Heart right ventricle (tissue), 16 donors: Measurements from ENCODE around the gene KLHL17. TPM values are rescaled to one million over a fixed set of nuclear protein-coding genes. Genes with fewer than 3 reads are reported as not detected.
A peak's percentile ranks its signal among the peaks of the same experiment; 100 is the strongest.

Experiments used
- ATAC-seq, 8 donors: fragments of 200-7000 bp; cut with Tn5 transposase; one replicate each; pipeline ENCODE4 v1.9.1; 2020; ENCODE audit warnings: mild to moderate bottlenecking in 8 of 8, moderate library complexity in 8 of 8, moderate number of reproducible peaks in 1 of 8
- DNase-seq, 2 donors: peaks; one replicate each; pipeline ENCODE4 v3.0.0-alpha.2; 2020
- H3K27ac ChIP-seq, 10 donors: fragments of 200-600 bp; sonication (generic) in 2 of 10; one replicate each; pipeline versions ENCODE4 v1.5.0 to v1.8.0; 2020 to 2022; ENCODE audit warnings: mild to moderate bottlenecking in 3 of 10
- H3K27me3 ChIP-seq, 7 donors: fragments of 200-600 bp; one replicate each; pipeline ENCODE4 v1.8.0; 2021 to 2022; ENCODE audit warnings: mild to moderate bottlenecking in 2 of 7
- H3K36me3 ChIP-seq, 9 donors: fragments of 200-600 bp; sonication (generic) in 1 of 9; one replicate each; pipeline versions ENCODE4 v1.5.0 to v1.8.0; 2020 to 2022; ENCODE audit warnings: mild to moderate bottlenecking in 2 of 9
- H3K4me1 ChIP-seq, 9 donors: fragments of 200-600 bp; sonication (generic) in 1 of 9; one replicate each; pipeline versions ENCODE4 v1.5.0 to v1.8.0; 2020 to 2022; ENCODE audit warnings: mild to moderate bottlenecking in 4 of 9
- H3K4me3 ChIP-seq, 10 donors: fragments of 200-600 bp; sonication (generic) in 2 of 10; one replicate each; pipeline versions ENCODE4 v1.5.0 to v1.8.0; 2020 to 2022; ENCODE audit warnings: mild to moderate bottlenecking in 7 of 10, moderate library complexity in 2 of 10
- H3K9me3 ChIP-seq, 11 donors: fragments of 200-600 bp in 10 of 11; sonication (generic) in 2 of 11; one replicate each; pipeline versions ENCODE4 v1.5.0 to v1.8.0; 2013 to 2022; ENCODE audit warnings: mild to moderate bottlenecking in 2 of 11, control low read depth in 1 of 11, moderate library complexity in 1 of 11
- WGBS, 2 donors: extraction: QIAGEN DNeasy Blood & Tissue Kit; methylation state at CpG; one replicate each; pipeline ENCODE4 v1.1.7; 2013; ENCODE audit warnings: inconsistent platforms in 1 of 2; 5-methylcytosine and 5-hydroxymethylcytosine counted together
- intact Hi-C, 10 donors: fragments of 100-400 bp; cut with DNase I; formaldehyde crosslinking; loops; one replicate each; pipeline versions ENCODE4 v1.11.1 to v1.14.2; 2022
- polyA plus RNA-seq, 2 donors: library from polyadenylated mRNA; stranded (reverse); fragments of 200-250 nt; gene quantifications; one replicate each; pipeline ENCODE4 v1.2.3, GENCODE V29; 2013
- total RNA-seq, 10 donors: library from RNA; stranded (reverse); fragmentation: NEBNext Ultra II Directional in 3 of 10; extraction: Animal tissue kit (Norgen Biotek cat#: 25700) in 3 of 10; gene quantifications; one replicate each; pipeline versions ENCODE4 v1.2.1 to v1.2.4, GENCODE V29; 2021 to 2023
- TF ChIP-seq, protein P1 (sequence below), 9 donors: fragments of 200-600 bp; sonication (generic) in 2 of 9; IDR thresholded peaks; one replicate each; pipeline versions ENCODE4 v1.5.0 to v1.8.0; 2021 to 2022; ENCODE audit warnings: antibody characterized with exemption in 9 of 9, mild to moderate bottlenecking in 5 of 9, moderate library complexity in 1 of 9
- donor health status: Arrhythmogenic right ventricular cardiomyopathy.
- donor health status: ischemic (EF 13 %, LVEDD 7.1; RV severe dilation, severe dysfunction).
- donor health status: healthy with polysubstance abuse.
- donor health status: DM: no; HTN: yes; CAD: no.
- donor health status: DM: no; HTN: no; CAD: no.
- donor health status: ischemic (EF 25% LVEDD 6.9; RV normal size, moderate dysfunction).
- donor health status: ischemic (EF 25% LVEDD 5.7; RV mildly dilated, moderate dysfunction).
- donor health status: healthy.
- donor health status: DM: yes; HTN: yes; CAD: no.
- donor health status: Ischemic cardiomyopathy.
- donor health status: ischemic (EF 35%, LVEDD 5.7; RV mildly dilated, moderate dysfunction).
- donor health status: nonischemic (EF 11% LVEDD 7.7; RV severe dilation, severe dysfunction).
- donor health status: DM: yes; HTN: yes; CAD: no.
- donor health status: PGD.
- donor health status: ischemic (EF 29% LVEDD 5.4; RV normal size, mild dysfunction).
- donor health status: nonischemic (EF 23%, LVEDD 6.1; RV moderate dilation, normal function).

Gene KLHL17
- total and polyA plus RNA-seq, 12 donors: 1.3 to 10.2 (median 3.7) TPM

- Histone ChIP-seq H3K4me1 (peaks cover 2 to 9% (median 5%) of the 10 kb centered on the region in 9 donors), H3K27me3 (peaks cover 9 to 92% (median 86%) of the 10 kb centered on the region in 7 donors), H3K27ac (no peak overlapping the region), H3K9me3 (no peaks in the 10 kb centered on the region), H3K36me3 (peaks cover 0 to 7% (median 0%) of the 10 kb centered on the region in 9 donors), H3K4me3 (no peak overlapping the region)
- TF ChIP-seq, protein P1, sequence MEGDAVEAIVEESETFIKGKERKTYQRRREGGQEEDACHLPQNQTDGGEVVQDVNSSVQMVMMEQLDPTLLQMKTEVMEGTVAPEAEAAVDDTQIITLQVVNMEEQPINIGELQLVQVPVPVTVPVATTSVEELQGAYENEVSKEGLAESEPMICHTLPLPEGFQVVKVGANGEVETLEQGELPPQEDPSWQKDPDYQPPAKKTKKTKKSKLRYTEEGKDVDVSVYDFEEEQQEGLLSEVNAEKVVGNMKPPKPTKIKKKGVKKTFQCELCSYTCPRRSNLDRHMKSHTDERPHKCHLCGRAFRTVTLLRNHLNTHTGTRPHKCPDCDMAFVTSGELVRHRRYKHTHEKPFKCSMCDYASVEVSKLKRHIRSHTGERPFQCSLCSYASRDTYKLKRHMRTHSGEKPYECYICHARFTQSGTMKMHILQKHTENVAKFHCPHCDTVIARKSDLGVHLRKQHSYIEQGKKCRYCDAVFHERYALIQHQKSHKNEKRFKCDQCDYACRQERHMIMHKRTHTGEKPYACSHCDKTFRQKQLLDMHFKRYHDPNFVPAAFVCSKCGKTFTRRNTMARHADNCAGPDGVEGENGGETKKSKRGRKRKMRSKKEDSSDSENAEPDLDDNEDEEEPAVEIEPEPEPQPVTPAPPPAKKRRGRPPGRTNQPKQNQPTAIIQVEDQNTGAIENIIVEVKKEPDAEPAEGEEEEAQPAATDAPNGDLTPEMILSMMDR (IDR thresholded peaks at IDR 0.05): no peak
- ATAC-seq (no peak), DNase-seq (peak in 1 of 2 donors; percentile 5)
- whole genome bisulfite sequencing, 2 donors: 78 to 83% methylated on average over 28 of the region's 28 CpGs
- intact Hi-C loops: no loop called here
Observed at GRCh38 chr1:915295-916172, 44.9 kb upstream of the KLHL17 start.

GRCh38 chr1:916173-917075 is 44.0 kb upstream of the KLHL17 start:
- Histone ChIP-seq H3K27ac (no peak overlapping the region), H3K36me3 (peaks cover 0 to 7% (median 0%) of the 10 kb centered on the region in 9 donors), H3K27me3 (peaks cover 9 to 91% (median 84%) of the 10 kb centered on the region in 7 donors), H3K9me3 (no peaks in the 10 kb centered on the region), H3K4me3 (no peak overlapping the region), H3K4me1 (peaks cover 7 to 18% (median 12%) of the 10 kb centered on the region in 9 donors)
- DNase-seq: peak in 1 of 2 donors; percentile 6
- 39 to 43% methylated on average over 31 of the region's 31 CpGs for WGBS, 2 donors
- no peak for ATAC-seq
- intact Hi-C loops: no loop called here
- TF ChIP-seq, protein P1 (IDR thresholded peaks at IDR 0.05): no peak

GRCh38 chr1:917076-917459 is 43.3 kb upstream of the KLHL17 start:
- no peak for DNase-seq

More at GRCh38 chr1:917076-917459, 43.3 kb upstream of the KLHL17 start:
- Histone ChIP-seq H3K9me3 (no peaks in the 10 kb centered on the region), H3K27ac (no peak overlapping the region), H3K27me3 (peaks cover 9 to 92% (median 87%) of the 10 kb centered on the region in 7 donors), H3K4me1 (peaks cover 7 to 23% (median 14%) of the 10 kb centered on the region in 9 donors), H3K36me3 (peaks cover 0 to 7% (median 0%) of the 10 kb centered on the region in 9 donors), H3K4me3 (no peak overlapping the region)
- WGBS, 2 donors: 47 to 62% methylated on average over 7 of the region's 7 CpGs
- intact Hi-C loops: no loop called here
- TF ChIP-seq, protein P1 (IDR thresholded peaks at IDR 0.05): no peak
- no peak for ATAC-seq
